GM21717 (cell line): Measurements from ENCODE around the gene COPB1.
A peak's percentile ranks its signal among the peaks of the same experiment; 100 is the strongest.
"Not testable (repeated sequence)": the region's sequence is repeated elsewhere in the genome, so short reads cannot be mapped to it uniquely, and the experiment has no call there.

Source experiments
- ATAC-seq: cut with Tn5 transposase; IDR thresholded peaks from one replicate; pipeline ENCODE4 v1.9.1; 2021; ENCODE audit warnings: mild to moderate bottlenecking, moderate library complexity; ENCODE audit not compliant: unreplicated experiment

The COPB1 gene, protein sequence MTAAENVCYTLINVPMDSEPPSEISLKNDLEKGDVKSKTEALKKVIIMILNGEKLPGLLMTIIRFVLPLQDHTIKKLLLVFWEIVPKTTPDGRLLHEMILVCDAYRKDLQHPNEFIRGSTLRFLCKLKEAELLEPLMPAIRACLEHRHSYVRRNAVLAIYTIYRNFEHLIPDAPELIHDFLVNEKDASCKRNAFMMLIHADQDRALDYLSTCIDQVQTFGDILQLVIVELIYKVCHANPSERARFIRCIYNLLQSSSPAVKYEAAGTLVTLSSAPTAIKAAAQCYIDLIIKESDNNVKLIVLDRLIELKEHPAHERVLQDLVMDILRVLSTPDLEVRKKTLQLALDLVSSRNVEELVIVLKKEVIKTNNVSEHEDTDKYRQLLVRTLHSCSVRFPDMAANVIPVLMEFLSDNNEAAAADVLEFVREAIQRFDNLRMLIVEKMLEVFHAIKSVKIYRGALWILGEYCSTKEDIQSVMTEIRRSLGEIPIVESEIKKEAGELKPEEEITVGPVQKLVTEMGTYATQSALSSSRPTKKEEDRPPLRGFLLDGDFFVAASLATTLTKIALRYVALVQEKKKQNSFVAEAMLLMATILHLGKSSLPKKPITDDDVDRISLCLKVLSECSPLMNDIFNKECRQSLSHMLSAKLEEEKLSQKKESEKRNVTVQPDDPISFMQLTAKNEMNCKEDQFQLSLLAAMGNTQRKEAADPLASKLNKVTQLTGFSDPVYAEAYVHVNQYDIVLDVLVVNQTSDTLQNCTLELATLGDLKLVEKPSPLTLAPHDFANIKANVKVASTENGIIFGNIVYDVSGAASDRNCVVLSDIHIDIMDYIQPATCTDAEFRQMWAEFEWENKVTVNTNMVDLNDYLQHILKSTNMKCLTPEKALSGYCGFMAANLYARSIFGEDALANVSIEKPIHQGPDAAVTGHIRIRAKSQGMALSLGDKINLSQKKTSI

DNA sequence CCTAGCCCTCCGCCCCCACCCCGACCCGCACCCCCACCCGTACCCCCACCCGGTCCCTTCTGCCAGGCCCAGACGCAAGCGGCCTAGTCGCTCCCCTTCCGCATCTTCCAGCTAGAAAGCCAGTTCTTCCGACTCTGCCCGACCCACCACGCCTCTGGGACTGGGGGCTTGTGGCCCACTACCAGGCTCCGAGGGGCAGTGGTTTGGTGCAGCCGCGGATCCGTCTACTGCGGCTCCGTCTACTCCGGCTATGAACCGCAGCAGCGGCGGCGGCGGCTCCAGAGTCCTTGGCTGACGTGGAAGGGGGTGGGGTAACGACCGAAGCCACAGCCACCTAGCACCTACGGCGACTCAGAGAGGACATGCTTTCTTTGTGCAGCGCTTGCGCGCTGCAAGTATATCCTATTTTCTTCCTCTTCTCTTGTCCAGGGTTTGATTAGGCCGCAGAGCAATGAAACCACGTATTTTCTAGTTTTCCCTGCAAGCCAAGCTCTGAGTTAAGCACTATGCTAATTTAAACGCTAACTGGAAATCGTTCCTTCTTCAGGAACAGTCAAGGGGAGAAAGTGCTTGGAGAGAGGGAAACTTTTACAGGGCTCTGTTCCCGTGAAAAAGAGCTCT, at the start of gene COPB1:
TSS of gene COPB1 (minus strand) at position 252 of the 621 bp plus-strand sequence. CDS start 883 bp downstream, outside the sequence.
- peak; percentile 88 for ATAC-seq

DNA sequence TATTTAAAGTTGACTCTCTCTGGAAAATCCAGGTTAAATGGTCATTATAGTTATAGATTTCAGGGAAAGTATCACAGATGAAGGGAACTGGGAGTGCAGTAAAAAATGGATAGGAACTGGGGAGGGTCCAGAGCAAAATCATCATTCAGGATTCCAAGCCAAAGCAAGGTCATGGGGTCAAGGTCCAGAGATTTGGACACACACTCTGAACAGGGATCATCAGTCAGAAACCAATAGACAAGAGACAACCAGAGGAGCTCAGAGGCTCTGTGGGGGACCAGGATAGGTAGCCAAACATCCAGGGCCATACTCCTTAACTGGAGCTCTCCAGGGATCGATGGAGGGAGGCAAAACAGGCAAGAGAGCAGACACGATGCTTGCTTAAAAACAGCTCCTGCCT, 47.8 kb upstream of the COPB1 start:
- ATAC-seq = no peak

DNA sequence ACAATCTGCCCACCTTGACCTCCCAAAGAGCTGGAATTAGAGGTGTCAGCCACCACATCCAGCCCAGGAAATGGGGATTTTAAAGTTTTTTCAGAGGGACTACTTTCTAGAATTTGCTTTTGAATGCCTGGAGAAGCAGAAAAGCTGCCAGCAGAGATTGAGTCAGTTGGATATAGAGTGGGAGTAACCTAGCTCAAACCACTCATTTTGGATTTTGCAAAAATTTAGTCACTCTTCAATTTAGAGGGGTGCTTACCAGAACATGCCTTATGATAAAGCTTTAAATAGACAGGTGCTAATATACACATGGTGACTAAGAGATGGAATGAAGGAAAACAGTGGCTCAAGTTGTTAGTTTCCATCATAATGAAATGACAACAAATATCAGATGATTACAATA, 47.1 kb upstream of the COPB1 start:
- ATAC-seq = no peak

DNA sequence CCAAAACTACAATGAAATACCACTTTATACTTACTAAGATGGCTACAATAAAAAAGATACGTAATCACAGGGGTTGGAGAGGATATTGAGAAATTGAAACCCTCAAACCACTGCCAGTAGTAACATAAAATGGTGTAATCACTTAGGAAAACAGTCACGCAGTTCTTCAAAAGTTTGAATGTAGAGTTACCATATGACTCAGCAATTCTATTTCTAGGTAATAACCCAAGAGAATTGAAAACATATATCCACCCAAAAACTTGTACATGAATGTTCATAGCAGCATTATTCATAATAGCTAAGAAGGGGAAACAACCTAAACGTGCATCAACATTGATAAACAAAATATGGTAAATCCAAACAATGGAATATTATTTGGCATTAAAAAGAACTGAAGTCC, 45.0 kb upstream of the COPB1 start:
- peak; percentile 85 for ATAC-seq

DNA sequence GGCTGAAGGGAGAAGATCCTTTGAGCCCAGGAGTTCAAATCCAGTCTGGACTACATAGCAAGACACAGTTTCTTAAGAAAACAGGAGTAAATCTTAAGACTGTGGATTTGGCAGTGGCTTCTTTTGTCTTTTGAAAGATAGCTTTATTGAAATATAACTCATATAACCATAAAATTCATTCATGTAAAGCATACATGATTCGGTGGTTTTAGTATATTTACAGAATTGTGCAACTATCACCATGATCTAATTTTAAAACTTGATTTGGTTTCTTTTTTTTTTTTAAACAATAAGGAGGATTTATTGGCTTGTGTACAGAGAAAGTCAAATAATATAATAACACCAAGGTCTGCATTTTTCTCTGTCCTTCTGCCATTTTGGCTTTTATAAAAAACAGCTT, 43.6 kb upstream of the COPB1 start:
- no peak for ATAC-seq

- no peak for ATAC-seq
Observed at GRCh38 chr11:14542324-14542723, 42.7 kb upstream of the COPB1 start.

GRCh38 chr11:14541192-14541947, 41.8 kb upstream of the COPB1 start:
- no peak for ATAC-seq

DNA sequence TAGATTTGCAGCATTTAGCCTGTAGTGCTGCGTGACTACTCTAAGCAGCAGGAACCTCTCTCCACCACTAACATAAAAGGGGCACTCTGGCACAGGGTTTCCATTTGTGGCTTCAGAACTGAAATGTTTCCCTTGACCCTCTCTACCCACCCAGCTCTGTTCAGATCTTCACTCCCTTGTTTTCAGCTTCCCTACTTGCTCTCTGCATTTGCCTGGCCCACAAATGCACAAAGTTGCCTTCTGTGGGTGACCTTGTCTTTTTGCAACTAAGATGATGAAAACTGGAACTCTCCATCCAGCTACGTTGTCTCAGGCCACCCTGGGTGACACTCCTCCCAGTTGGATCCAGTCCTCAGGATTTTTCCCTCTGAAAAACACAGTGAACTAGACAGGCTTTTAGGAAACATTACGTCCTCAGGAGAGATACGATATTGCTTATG, 40.4 kb upstream of the COPB1 start:
- ATAC-seq = no peak

GRCh38 chr11:14538926-14539554, 39.4 kb upstream of the COPB1 start:
- no peak for ATAC-seq

- ATAC-seq = no peak
Observed at GRCh38 chr11:14538271-14538925, 38.8 kb upstream of the COPB1 start.

DNA sequence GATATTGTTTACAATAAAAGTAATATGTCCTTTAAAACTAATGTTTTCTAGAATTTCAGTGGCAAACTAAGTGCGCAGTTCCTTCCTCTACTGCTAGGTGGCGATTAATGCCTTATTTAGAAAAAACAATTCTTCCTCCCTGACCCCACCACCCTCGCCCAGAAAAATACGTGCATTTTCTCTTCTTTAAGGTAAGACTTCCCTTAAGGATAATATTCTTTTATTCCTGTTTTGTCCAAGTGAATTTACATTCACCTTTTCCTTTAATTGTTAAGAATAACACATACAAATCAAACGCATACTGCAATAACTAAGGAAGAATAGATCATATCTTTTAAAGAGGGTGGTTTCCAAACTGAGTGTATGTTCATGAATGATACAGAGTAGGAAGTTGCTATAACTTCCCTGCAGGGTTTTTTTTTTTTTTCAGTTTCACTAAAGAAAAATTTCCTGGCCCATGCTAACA, 37.6 kb upstream of the COPB1 start:
- peak; percentile 67 for ATAC-seq

DNA sequence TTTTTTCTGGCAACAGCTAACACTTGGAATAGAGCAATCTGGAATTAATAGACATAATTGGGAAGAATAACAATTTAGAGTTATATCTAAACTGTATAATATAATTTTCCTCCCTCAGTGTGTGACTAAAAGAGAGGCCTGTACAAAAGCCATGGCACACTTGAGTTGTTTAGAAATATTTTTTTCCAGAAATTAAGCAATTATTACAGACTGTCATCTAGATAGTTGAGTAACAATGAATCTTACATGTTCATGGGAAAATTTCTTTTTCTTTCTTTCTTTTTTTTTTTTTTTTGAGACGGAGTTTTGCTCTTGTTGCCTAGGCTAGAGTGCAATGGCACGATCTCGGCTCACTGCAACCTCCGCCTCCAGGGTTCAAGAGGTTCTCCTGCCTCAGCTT, 35.6 kb upstream of the COPB1 start:
- ATAC-seq = not testable (repeated sequence)

- ATAC-seq = no peak
Observed at GRCh38 chr11:14529951-14530350, 30.3 kb upstream of the COPB1 start.

GRCh38 chr11:14529321-14529720, 29.7 kb upstream of the COPB1 start:
- ATAC-seq = no peak

GRCh38 chr11:14522801-14523200, 23.2 kb upstream of the COPB1 start:
- no peak for ATAC-seq

DNA sequence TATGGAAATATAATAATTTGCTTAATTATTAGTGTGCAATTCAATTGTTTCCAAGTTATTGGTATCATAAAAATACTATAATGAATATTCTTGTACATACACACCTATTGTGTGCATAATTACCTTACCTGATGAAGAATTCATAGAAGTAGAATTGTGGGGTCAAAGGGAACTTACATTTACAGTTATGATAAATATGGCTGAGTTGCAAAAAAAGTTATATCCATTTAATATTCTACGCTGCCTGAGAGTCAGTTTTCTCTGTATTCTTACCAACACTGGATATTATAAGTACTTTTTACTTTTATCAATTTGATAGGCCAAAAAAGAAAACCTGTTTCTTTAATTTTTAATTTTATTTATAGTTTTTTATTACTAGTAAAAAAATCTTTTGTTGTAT, 22.6 kb upstream of the COPB1 start:
- no peak for ATAC-seq

DNA sequence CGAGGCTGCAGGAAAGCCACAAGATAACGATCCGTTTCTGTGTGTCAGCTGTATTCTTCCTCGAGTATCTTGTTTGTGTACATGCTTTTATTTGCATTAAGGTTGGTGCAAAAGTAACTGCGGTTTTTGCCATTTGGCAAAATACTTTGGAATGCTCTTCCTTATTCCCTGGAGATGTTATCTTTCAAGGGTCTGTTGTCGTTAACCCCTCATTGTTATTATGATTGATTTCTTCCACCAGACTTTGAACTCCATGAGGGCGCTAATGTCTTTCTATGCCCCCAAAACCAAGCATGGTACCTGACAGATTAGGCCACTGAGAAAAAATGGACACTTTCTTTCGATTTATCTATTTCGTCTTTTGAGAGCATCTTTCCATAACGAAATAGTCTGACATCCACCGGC, 21.1 kb upstream of the COPB1 start:
- ATAC-seq = no peak

- peak; percentile 91 for ATAC-seq
Observed at GRCh38 chr11:14519917-14520746, 20.5 kb upstream of the COPB1 start, which contains the start of gene PSMA1. Gene PSMA1, minus strand, starts transcription at chr11:14520386. Its CDS starts 87 bp downstream, at chr11:14520299.

DNA sequence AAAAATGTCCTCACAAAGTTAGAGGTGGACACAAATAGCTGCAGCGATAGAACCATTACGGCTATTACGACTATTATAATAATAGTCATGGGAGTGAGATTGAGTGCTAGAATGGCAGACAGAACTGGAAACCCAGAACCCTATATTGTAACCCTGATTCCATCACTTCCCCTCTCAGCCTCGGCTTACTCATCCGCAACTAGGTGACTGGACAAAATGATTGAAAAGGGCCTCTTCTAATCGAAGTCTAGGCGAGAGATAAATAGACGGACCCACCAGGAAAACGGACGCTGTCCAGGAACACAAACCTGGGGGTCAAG, 19.9 kb upstream of the COPB1 start:
- ATAC-seq = peak; percentile 16
